Upper lobe of left lung (tissue), 4 donors: ENCODE data around the gene GMDS.

Source experiments
- EP300 ChIP-seq, 4 donors: sonication (generic); formaldehyde crosslinking; IDR thresholded peaks; one replicate each; pipeline ENCODE4 v1.5.1; 2017; ENCODE audit warnings: antibody characterized with exemption in 4 of 4, control low read depth in 2 of 4
- POLR2A ChIP-seq, 4 donors: fragments of 450-650 bp; IDR thresholded peaks; one replicate each; pipeline ENCODE4 v1.5.1; 2016 to 2017; ENCODE audit warnings: antibody characterized with exemption in 4 of 4, mild to moderate bottlenecking in 2 of 4
- POLR2AphosphoS5 ChIP-seq, 2 donors: sonication (generic); formaldehyde crosslinking; IDR thresholded peaks; one replicate each; pipeline ENCODE4 v1.5.1; 2017; ENCODE audit warnings: antibody characterized with exemption in 2 of 2
- TF ChIP-seq, protein P1 (sequence below), 6 experiments: fragments of 450-650 bp in 4 of 6; fragments of 200-600 bp in 2 of 6; sonication (generic) in 2 of 6; IDR thresholded peaks; one replicate each; pipeline ENCODE4 v1.5.1; 2016 to 2019; ENCODE audit warnings: antibody characterized with exemption in 6 of 6

DNA sequence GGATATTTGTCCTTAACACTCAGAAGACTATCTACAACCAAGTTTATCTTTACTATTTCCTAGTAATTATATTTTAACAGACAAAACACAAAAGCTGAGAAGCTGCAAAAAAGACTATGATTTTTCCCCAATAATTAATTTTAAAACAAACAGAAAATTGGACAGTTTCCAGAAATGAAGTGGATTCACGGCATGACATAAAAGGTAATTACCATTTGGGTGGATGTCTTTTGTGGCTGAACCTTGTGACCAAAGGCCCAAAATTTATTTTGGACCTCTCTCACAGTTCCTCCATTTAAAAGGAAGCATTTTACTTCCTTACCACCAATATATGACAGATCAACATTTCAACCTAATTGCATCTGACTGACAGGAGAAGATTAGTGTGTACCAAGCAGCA, 90.2 kb downstream of the GMDS start:
- no peak for TF ChIP-seq POLR2A (IDR thresholded peaks at IDR 0.05)
- no peak for TF ChIP-seq POLR2AphosphoS5 (IDR thresholded peaks at IDR 0.05)
- TF ChIP-seq, protein P1, sequence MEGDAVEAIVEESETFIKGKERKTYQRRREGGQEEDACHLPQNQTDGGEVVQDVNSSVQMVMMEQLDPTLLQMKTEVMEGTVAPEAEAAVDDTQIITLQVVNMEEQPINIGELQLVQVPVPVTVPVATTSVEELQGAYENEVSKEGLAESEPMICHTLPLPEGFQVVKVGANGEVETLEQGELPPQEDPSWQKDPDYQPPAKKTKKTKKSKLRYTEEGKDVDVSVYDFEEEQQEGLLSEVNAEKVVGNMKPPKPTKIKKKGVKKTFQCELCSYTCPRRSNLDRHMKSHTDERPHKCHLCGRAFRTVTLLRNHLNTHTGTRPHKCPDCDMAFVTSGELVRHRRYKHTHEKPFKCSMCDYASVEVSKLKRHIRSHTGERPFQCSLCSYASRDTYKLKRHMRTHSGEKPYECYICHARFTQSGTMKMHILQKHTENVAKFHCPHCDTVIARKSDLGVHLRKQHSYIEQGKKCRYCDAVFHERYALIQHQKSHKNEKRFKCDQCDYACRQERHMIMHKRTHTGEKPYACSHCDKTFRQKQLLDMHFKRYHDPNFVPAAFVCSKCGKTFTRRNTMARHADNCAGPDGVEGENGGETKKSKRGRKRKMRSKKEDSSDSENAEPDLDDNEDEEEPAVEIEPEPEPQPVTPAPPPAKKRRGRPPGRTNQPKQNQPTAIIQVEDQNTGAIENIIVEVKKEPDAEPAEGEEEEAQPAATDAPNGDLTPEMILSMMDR (IDR thresholded peaks at IDR 0.05): no peak
- TF ChIP-seq EP300 (IDR thresholded peaks at IDR 0.05): no peak
